HepG2 (cell line): ENCODE results near the gene STARD5.

Experiments
- GABPA ChIP-seq, 2 experiments: IDR thresholded peaks; 2 replicates each; pipeline ENCODE4 v1.6.1; 2011 to 2016; ENCODE audit warnings: low read depth in 2 of 2, low read length in 1 of 2, missing biosample characterization in 1 of 2, missing genetic modification characterization in 1 of 2
- JUN ChIP-seq: sonication (generic); formaldehyde crosslinking; IDR thresholded peaks from 2 replicates; pipeline ENCODE4 v1.4.0; 2020; ENCODE audit warnings: mild to moderate bottlenecking, missing genetic modification reagents
- KLF13 ChIP-seq: sonication (generic); formaldehyde crosslinking; IDR thresholded peaks from 2 replicates; pipeline ENCODE4 v1.4.0; 2020; ENCODE audit warnings: mild to moderate bottlenecking, missing genetic modification reagents
- MYNN ChIP-seq: sonication (generic); formaldehyde crosslinking; IDR thresholded peaks from 2 replicates; pipeline ENCODE4 v1.4.0; 2020; ENCODE audit warnings: mild to moderate bottlenecking, low read depth, missing genetic modification reagents
- POLR2A ChIP-seq, 2 experiments: IDR thresholded peaks; 2 replicates each; pipeline ENCODE4 v1.6.1; 2011; ENCODE audit warnings: low read depth in 2 of 2, low read length in 2 of 2, mild to moderate bottlenecking in 1 of 2, moderate library complexity in 1 of 2; ENCODE audit not compliant: insufficient read depth in 1 of 2
- POLR2AphosphoS5 ChIP-seq: IDR thresholded peaks from 2 replicates; pipeline ENCODE4 v1.6.1; 2012; ENCODE audit warnings: low read depth, low read length
- RBM39 ChIP-seq: fragments of 200-400 bp; formaldehyde crosslinking; IDR thresholded peaks from one replicate; pipeline ENCODE4 v1.6.1; 2018; ENCODE audit warnings: antibody characterized with exemption, mild to moderate bottlenecking, low read depth, low read length; ENCODE audit not compliant: poor library complexity, severe bottlenecking
- RFX5 ChIP-seq: IDR thresholded peaks from 2 replicates; pipeline ENCODE4 v1.6.1; 2011; ENCODE audit warnings: low read depth, low read length, improper control_type of control experiment
- ZNF224 ChIP-seq: sonication (generic); formaldehyde crosslinking; IDR thresholded peaks from 2 replicates; pipeline ENCODE4 v1.5.0; 2020; ENCODE audit warnings: mild to moderate bottlenecking, missing genetic modification reagents
- ZNF672 ChIP-seq: sonication (generic); formaldehyde crosslinking; IDR thresholded peaks from 2 replicates; pipeline ENCODE4 v1.8.1; 2022; ENCODE audit warnings: missing genetic modification reagents
- ZNF780A ChIP-seq: sonication (generic); formaldehyde crosslinking; IDR thresholded peaks from 2 replicates; pipeline ENCODE4 v1.8.0; 2022; ENCODE audit warnings: mild to moderate bottlenecking, missing genetic modification reagents, moderate library complexity
- TF ChIP-seq, protein P1 (sequence below): sonication (generic); formaldehyde crosslinking; IDR thresholded peaks from 2 replicates; pipeline ENCODE4 v1.4.0; 2020; ENCODE audit warnings: missing genetic modification reagents

- TF ChIP-seq ZNF672 (CRISPR knock-in tag) (no peak), JUN (CRISPR knock-in tag) (no peak), POLR2A (IDR thresholded peaks at IDR 0.05; ENCODE audit: insufficient read depth in 1 of 2, low read depth in 2 of 2, low read length in 2 of 2) (no peak), GABPA (IDR thresholded peaks at IDR 0.05; ENCODE audit: low read depth, low read length) (no peak), GABPA (CRISPR knock-in tag; IDR thresholded peaks at IDR 0.05; ENCODE audit: low read depth) (no peak), KLF13 (no peak), RFX5 (no peak), ZNF224 (no peak), POLR2AphosphoS5 (no peak), MYNN (CRISPR knock-in tag) (no peak), RBM39 (no peak), ZNF780A (CRISPR knock-in tag) (no peak)
- TF ChIP-seq, protein P1, sequence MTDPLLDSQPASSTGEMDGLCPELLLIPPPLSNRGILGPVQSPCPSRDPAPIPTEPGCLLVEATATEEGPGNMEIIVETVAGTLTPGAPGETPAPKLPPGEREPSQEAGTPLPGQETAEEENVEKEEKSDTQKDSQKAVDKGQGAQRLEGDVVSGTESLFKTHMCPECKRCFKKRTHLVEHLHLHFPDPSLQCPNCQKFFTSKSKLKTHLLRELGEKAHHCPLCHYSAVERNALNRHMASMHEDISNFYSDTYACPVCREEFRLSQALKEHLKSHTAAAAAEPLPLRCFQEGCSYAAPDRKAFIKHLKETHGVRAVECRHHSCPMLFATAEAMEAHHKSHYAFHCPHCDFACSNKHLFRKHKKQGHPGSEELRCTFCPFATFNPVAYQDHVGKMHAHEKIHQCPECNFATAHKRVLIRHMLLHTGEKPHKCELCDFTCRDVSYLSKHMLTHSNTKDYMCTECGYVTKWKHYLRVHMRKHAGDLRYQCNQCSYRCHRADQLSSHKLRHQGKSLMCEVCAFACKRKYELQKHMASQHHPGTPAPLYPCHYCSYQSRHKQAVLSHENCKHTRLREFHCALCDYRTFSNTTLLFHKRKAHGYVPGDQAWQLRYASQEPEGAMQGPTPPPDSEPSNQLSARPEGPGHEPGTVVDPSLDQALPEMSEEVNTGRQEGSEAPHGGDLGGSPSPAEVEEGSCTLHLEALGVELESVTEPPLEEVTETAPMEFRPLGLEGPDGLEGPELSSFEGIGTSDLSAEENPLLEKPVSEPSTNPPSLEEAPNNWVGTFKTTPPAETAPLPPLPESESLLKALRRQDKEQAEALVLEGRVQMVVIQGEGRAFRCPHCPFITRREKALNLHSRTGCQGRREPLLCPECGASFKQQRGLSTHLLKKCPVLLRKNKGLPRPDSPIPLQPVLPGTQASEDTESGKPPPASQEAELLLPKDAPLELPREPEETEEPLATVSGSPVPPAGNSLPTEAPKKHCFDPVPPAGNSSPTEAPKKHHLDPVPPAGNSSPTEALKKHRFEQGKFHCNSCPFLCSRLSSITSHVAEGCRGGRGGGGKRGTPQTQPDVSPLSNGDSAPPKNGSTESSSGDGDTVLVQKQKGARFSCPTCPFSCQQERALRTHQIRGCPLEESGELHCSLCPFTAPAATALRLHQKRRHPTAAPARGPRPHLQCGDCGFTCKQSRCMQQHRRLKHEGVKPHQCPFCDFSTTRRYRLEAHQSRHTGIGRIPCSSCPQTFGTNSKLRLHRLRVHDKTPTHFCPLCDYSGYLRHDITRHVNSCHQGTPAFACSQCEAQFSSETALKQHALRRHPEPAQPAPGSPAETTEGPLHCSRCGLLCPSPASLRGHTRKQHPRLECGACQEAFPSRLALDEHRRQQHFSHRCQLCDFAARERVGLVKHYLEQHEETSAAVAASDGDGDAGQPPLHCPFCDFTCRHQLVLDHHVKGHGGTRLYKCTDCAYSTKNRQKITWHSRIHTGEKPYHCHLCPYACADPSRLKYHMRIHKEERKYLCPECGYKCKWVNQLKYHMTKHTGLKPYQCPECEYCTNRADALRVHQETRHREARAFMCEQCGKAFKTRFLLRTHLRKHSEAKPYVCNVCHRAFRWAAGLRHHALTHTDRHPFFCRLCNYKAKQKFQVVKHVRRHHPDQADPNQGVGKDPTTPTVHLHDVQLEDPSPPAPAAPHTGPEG = no peak
These were observed 31.9 kb downstream of the STARD5 start for GRCh38 chr15:81291916-81292522.
